Stomach (tissue), 4 donors: ENCODE data around the gene KCNJ18.
"Not testable (repeated sequence)": the region's sequence is repeated elsewhere in the genome, so short reads cannot be mapped to it uniquely, and the experiment has no call there.

Experiments used
- POLR2A ChIP-seq, 4 donors: fragments of 450-650 bp; IDR thresholded peaks; one replicate each; pipeline ENCODE4 v1.6.1; 2016; ENCODE audit warnings: antibody characterized with exemption in 4 of 4, control low read depth in 2 of 4, mild to moderate bottlenecking in 1 of 4, moderate library complexity in 1 of 4
- TF ChIP-seq, protein P1 (sequence below), 7 experiments: fragments of 450-650 bp in 4 of 7; fragments of 200-600 bp in 3 of 7; sonication (generic) in 3 of 7; IDR thresholded peaks; one replicate each; pipeline ENCODE4 v1.5.1; 2016 to 2019; ENCODE audit warnings: antibody characterized with exemption in 7 of 7, control low read depth in 2 of 7, mild to moderate bottlenecking in 1 of 7

DNA sequence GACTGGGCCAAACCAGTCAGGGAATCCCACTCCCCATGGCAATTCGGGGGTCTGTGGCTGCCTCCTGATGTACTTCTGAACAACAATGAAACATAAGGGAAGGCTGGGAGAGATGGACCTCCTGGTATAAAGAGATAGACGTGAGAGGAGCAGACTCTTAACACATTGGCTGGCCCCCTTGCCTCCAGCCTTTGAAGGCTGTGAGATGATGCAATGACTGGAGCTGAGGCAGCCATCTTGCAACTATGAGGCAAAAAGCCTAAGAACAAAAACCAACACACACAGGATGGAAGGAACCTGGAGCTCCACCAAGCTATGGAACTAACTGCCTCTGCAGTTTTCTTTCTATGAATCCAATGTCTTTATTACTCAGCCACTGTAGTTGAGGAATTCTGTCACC lies 58.8 kb downstream of the KCNJ18 start:
- TF ChIP-seq POLR2A (IDR thresholded peaks at IDR 0.05) = not testable (repeated sequence)
- TF ChIP-seq, protein P1, sequence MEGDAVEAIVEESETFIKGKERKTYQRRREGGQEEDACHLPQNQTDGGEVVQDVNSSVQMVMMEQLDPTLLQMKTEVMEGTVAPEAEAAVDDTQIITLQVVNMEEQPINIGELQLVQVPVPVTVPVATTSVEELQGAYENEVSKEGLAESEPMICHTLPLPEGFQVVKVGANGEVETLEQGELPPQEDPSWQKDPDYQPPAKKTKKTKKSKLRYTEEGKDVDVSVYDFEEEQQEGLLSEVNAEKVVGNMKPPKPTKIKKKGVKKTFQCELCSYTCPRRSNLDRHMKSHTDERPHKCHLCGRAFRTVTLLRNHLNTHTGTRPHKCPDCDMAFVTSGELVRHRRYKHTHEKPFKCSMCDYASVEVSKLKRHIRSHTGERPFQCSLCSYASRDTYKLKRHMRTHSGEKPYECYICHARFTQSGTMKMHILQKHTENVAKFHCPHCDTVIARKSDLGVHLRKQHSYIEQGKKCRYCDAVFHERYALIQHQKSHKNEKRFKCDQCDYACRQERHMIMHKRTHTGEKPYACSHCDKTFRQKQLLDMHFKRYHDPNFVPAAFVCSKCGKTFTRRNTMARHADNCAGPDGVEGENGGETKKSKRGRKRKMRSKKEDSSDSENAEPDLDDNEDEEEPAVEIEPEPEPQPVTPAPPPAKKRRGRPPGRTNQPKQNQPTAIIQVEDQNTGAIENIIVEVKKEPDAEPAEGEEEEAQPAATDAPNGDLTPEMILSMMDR (IDR thresholded peaks at IDR 0.05) = not testable (repeated sequence)
